Dermis blood vessel endothelial cell (primary cell): Measurements from ENCODE around the gene PSTPIP2. TPM values are rescaled to one million over a fixed set of nuclear protein-coding genes. Genes with fewer than 3 reads are reported as not detected.

Experiments used
- total RNA-seq: library from RNA; depleted of rRNA; stranded (reverse); fragments of >200 nt; gene quantifications from 2 replicates; pipeline ENCODE4 v1.2.3, GENCODE V29; 2014

Gene PSTPIP2
- total RNA-seq, 1 donor from 2014 or later = 0.68 TPM

Other genes with a start within 250 kb of the PSTPIP2 start
- gene SIGLEC15, start 246.6 kb downstream of the PSTPIP2 start, total RNA-seq = 0.05 TPM in 1 of 2 replicates, not detected in the other
- 19.2 and 23.3 TPM in 2 replicates for gene EPG5, start 104.9 kb downstream of the PSTPIP2 start, total RNA-seq
- gene ATP5F1A, start 26.0 kb upstream of the PSTPIP2 start, total RNA-seq = 911 and 931 TPM in 2 replicates
- gene HAUS1, start 32.1 kb upstream of the PSTPIP2 start, total RNA-seq = 87.6 and 102 TPM in 2 replicates